ENCODE data around the gene TULP1. TPM values are rescaled to one million over a fixed set of nuclear protein-coding genes. Genes with fewer than 3 reads are reported as not detected.

The TULP1 gene
- total and polyA plus RNA-seq, 2 donors from 2014 or later, result not detected

- FAIRE-seq, result no peak
- H3K9ac ChIP-seq (ENCODE audit: low read length in 3 of 3), result no peak overlapping the region
- no peaks in the 10 kb centered on the region for H3K4me1 ChIP-seq (ENCODE audit: control insufficient read depth in 2 of 3, insufficient read depth in 2 of 3, low read depth in 1 of 3, low read length in 3 of 3)
- H3K27ac ChIP-seq (ENCODE audit: low read depth in 2 of 2, low read length in 2 of 2), result no peak overlapping the region
- no peaks in the 10 kb centered on the region for H3K36me3 ChIP-seq (ENCODE audit: control insufficient read depth in 2 of 3, insufficient read depth in 3 of 3, low read length in 3 of 3)
- no peak for TF ChIP-seq CTCF (IDR thresholded peaks at IDR 0.05; ENCODE audit: borderline replicate concordance, extremely low read depth, insufficient read depth)
- intact Hi-C loops (cut with DNase I), result no loop called here
- no peak for DNase-seq
- H3K4me3 ChIP-seq (ENCODE audit: low read length in 3 of 3), result no peak overlapping the region
- H3K27me3 ChIP-seq (ENCODE audit: control insufficient read depth, insufficient read depth, low read length), result no peaks in the 10 kb centered on the region
- H3K9me3 ChIP-seq (ENCODE audit: control insufficient read depth in 2 of 3, insufficient read depth in 1 of 3, low read length in 3 of 3), result no peaks in the 10 kb centered on the region
Observed at GRCh38 chr6:35532126-35532525, 19.4 kb upstream of the TULP1 start.

DNA sequence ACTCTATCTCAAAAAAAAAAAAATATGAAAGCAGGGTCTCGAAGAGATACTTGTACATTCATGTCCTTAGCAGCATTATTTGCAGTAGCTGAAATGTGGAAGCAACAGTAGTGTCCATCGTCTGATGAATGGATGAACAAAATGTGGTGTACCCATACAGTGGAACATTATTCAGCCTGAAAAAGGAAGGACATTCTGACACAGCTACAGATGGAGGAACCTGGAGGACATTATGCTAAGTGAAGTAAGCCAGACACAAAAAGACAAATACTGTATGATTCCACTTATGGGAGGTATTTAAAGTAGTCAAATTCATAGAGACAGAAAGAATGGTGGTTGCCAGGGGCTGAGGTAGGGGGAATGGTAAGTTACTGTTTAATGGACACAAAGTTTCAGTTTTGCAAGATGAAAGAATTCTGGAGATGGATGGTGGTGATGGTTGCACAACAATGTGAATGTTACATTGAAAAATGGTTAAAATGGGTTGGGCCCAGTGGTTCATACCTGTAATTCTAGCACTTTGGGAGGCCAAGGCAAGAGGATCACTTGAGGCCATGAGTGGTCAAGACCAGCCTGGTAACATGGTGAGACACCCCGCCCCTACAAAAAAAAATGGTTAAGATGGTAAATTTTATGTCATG is 11.8 kb upstream of the TULP1 start:
- Histone ChIP-seq H3K4me3 (ENCODE audit: low read length in 3 of 3) (no peak overlapping the region), H3K36me3 (ENCODE audit: control insufficient read depth in 2 of 3, insufficient read depth in 3 of 3, low read length in 3 of 3) (no peaks in the 10 kb centered on the region), H3K9me3 (ENCODE audit: control insufficient read depth in 2 of 3, insufficient read depth in 1 of 3, low read length in 3 of 3) (no peaks in the 10 kb centered on the region), H3K27me3 (ENCODE audit: control insufficient read depth, insufficient read depth, low read length) (no peaks in the 10 kb centered on the region), H3K27ac (ENCODE audit: low read depth in 2 of 2, low read length in 2 of 2) (no peak overlapping the region), H3K4me1 (ENCODE audit: control insufficient read depth in 2 of 3, insufficient read depth in 2 of 3, low read depth in 1 of 3, low read length in 3 of 3) (peaks cover 0 to 2% (median 0%) of the 10 kb centered on the region in 3 donors), H3K9ac (ENCODE audit: low read length in 3 of 3) (no peak overlapping the region)
- DNase-seq (no peak), FAIRE-seq (no peak)
- intact Hi-C loops (cut with DNase I), result loop anchor here (5.0 kb wide), 1 partner anchor 213 kb away; the partner anchor contains the start of gene ARMC12
- no peak for TF ChIP-seq CTCF (IDR thresholded peaks at IDR 0.05; ENCODE audit: borderline replicate concordance, extremely low read depth, insufficient read depth)

DNA sequence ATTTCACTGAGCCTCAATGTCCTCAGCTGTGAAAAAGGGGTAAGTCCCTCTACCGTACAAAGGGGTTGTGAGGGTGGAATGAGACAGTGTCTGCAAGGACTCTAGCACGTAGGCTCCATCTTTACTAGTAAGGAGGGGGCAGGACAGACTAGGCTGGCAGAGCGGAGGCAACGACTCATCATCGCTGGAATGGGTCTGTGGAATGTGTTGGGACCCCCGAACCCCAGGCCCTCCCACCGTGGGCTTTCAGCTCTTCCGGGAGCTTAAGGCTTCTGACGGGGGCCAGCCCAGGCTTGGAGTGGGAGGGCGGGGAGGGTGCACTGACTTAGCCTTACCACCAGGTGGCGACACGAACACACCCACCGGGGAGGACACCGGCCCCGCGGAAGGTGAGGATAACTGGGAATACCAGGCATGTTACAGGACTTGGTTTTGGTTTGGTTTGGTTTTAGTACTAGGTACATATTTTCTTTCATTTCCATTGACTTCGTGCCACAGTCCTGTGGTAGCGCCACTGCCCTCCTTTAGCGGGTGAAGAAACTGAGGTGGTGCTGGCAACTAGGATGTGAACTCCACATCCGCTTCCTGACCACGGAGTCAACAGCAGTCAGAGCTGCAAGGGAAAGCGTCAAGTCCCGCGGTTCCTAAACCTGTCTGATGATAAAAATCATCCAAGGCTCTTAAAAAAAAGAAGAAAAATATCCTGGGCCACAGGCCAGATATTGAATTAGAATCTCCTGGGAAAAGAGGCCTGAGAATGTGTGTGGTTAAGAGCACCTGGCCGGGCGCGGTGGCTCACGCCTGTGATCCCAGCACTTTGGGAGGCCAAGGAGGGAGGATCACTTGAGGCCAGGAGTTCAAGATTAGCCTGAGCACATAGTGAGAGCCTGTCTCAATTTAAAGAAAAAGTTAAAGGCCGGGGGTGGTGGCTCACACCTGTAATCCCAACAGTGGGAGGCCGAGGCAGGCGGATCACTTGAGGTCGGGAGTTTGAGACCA is 10.3 kb upstream of the TULP1 start:
- no peaks in the 10 kb centered on the region for H3K9me3 ChIP-seq (ENCODE audit: control insufficient read depth in 2 of 3, insufficient read depth in 1 of 3, low read length in 3 of 3)
- no peaks in the 10 kb centered on the region for H3K36me3 ChIP-seq (ENCODE audit: control insufficient read depth in 2 of 3, insufficient read depth in 3 of 3, low read length in 3 of 3)
- peak; percentile 93 for TF ChIP-seq CTCF (IDR thresholded peaks at IDR 0.05; ENCODE audit: borderline replicate concordance, extremely low read depth, insufficient read depth)
- intact Hi-C loops (cut with DNase I), result loop anchor here (5.0 kb wide), 1 partner anchor 214 kb away; the partner anchor contains the start of gene ARMC12
- peaks cover 0 to 2% (median 0%) of the 10 kb centered on the region in 3 donors for H3K4me1 ChIP-seq (ENCODE audit: control insufficient read depth in 2 of 3, insufficient read depth in 2 of 3, low read depth in 1 of 3, low read length in 3 of 3)
- H3K9ac ChIP-seq (ENCODE audit: low read length in 3 of 3), result no peak overlapping the region
- H3K27me3 ChIP-seq (ENCODE audit: control insufficient read depth, insufficient read depth, low read length), result no peaks in the 10 kb centered on the region
- no peak overlapping the region for H3K27ac ChIP-seq (ENCODE audit: low read depth in 2 of 2, low read length in 2 of 2)
- FAIRE-seq (no peak), DNase-seq (peak; percentile 73 to 88 (median 80))
- H3K4me3 ChIP-seq (ENCODE audit: low read length in 3 of 3), result peak overlapping the region in 2 of 3 donors; percentile 15 to 52
